K562 (cell line): ENCODE results near the gene CACNA1C. TPM values are rescaled to one million over a fixed set of nuclear protein-coding genes. Genes with fewer than 3 reads are reported as not detected.

Experiments used
- ATAC-seq: fragments of 200-7000 bp; cut with Tn5 transposase; 3 replicates; pipeline ENCODE4 v1.9.1; 2020; ENCODE audit warnings: moderate library complexity
- BruUV-seq: library from RNA; stranded (reverse); fragments of 400-500 nt; replicated peaks from 2 replicates; lab custom pipeline; 2021; lab: Mats Ljungman, UMichigan
- CTCF ChIA-PET: fragments of 300-600 bp; formaldehyde crosslinking; extraction: SDS; loops from one replicate; lab custom pipeline; 2021; ENCODE audit warnings: low intra/inter-chr PET ratio; lab: Yijun Ruan, JAX
- POLR2A ChIA-PET: fragments of 300-600, 350-650 bp; sonication (Branson Sonifier 250); formaldehyde crosslinking; extraction: SDS; loops from one replicate; lab custom pipeline; 2021; ENCODE audit warnings: antibody characterized with exemption, inconsistent platforms; lab: Yijun Ruan, JAX
- DNase-seq, 4 experiments: peaks; one replicate each; pipeline versions ENCODE4 v3.0.0 to v3.0.0-alpha.2; 2011 to 2018; ENCODE audit warnings: low spot score in 3 of 4, mixed read lengths in 3 of 4; ENCODE audit errors: extremely low read depth in 1 of 4
- FAIRE-seq: peaks from 2 replicates; lab custom pipeline; 2011; peaks lifted over from hg19 to GRCh38; lab: Jason Lieb, UNC
- H2AFZ ChIP-seq: 2 replicates; pipeline ENCODE4 v1.6.0; 2011; ENCODE audit warnings: low read depth, low read length, control low read depth, inconsistent platforms
- H3K27ac ChIP-seq: fragments of 200-600 bp; 3 replicates; pipeline ENCODE4 v1.8.0; 2011; ENCODE audit warnings: low read depth, mild to moderate bottlenecking, control low read depth, inconsistent platforms, low read length, moderate library complexity, mixed read lengths; ENCODE audit errors: extremely low read depth
- H3K27me3 ChIP-seq, 2 experiments: fragments of 300-600 bp in 1 of 2; 2 replicates in 1 of 2; 3 replicates in 1 of 2; pipeline versions ENCODE4 v1.6.0 to v1.8.0; 2011; ENCODE audit warnings: inconsistent platforms in 2 of 2, low read length in 2 of 2, mild to moderate bottlenecking in 1 of 2, mixed read lengths in 1 of 2, moderate library complexity in 1 of 2; ENCODE audit not compliant: control insufficient read depth in 2 of 2, insufficient read depth in 2 of 2
- H3K36me3 ChIP-seq: fragments of 300-600 bp; 3 replicates; pipeline ENCODE4 v1.8.0; 2011; ENCODE audit warnings: mild to moderate bottlenecking, low read length, inconsistent platforms; ENCODE audit not compliant: control insufficient read depth, insufficient read depth
- H3K4me1 ChIP-seq, 2 experiments: fragments of 200-600 bp in 1 of 2; replicated peaks in 1 of 2; 2 replicates in 1 of 2; 3 replicates in 1 of 2; pipeline versions ENCODE4 v1.5.1 to v1.8.0; 2011; ENCODE audit warnings: inconsistent platforms in 2 of 2, low read length in 2 of 2, mild to moderate bottlenecking in 1 of 2, mixed read lengths in 1 of 2, moderate library complexity in 1 of 2; ENCODE audit not compliant: control insufficient read depth in 2 of 2, insufficient read depth in 2 of 2
- H3K4me2 ChIP-seq: 2 replicates; pipeline ENCODE4 v1.6.1; 2011; ENCODE audit warnings: low read length, control low read depth, inconsistent platforms, mixed read lengths; ENCODE audit not compliant: insufficient read depth
- H3K4me3 ChIP-seq: fragments of 200-600 bp; sonication (generic), shearing (Covaris generic); 2 replicates; pipeline ENCODE4 v1.5.1; 2016; ENCODE audit warnings: control low read depth, inconsistent platforms
- H3K79me2 ChIP-seq: fragments of 200-600 bp; 3 replicates; pipeline ENCODE4 v1.8.0; 2011; ENCODE audit warnings: low read length, inconsistent platforms; ENCODE audit not compliant: control insufficient read depth, insufficient read depth
- H3K9ac ChIP-seq, 2 experiments: 2 replicates each; pipeline versions ENCODE4 v1.6.0 to v1.6.1; 2011; ENCODE audit warnings: low read depth in 2 of 2, low read length in 2 of 2, control low read depth in 1 of 2, inconsistent platforms in 1 of 2, mild to moderate bottlenecking in 1 of 2, mixed read lengths in 1 of 2; ENCODE audit not compliant: insufficient read depth in 1 of 2
- H3K9me1 ChIP-seq: one replicate; pipeline ENCODE4 v1.6.0; 2011; ENCODE audit warnings: inconsistent platforms, mild to moderate bottlenecking, low read length, moderate library complexity; ENCODE audit not compliant: control insufficient read depth, insufficient read depth
- H3K9me3 ChIP-seq: replicated peaks from 2 replicates; pipeline ENCODE4 v1.5.1; 2011; ENCODE audit warnings: low read depth, low read length, inconsistent platforms; ENCODE audit not compliant: control insufficient read depth, insufficient read depth
- H4K20me1 ChIP-seq: replicated peaks from 2 replicates; pipeline ENCODE4 v1.6.1; 2011; ENCODE audit warnings: low read length, inconsistent platforms, mixed read lengths; ENCODE audit not compliant: control insufficient read depth, insufficient read depth
- CBX8 ChIP-seq: fragments of 200-600 bp; sonication (generic); IDR thresholded peaks from 2 replicates; pipeline ENCODE4 v1.6.1; 2012; ENCODE audit warnings: borderline replicate concordance, mixed run types, low read depth, mild to moderate bottlenecking, moderate library complexity, mixed read lengths, low read length, control low read depth, inconsistent platforms; ENCODE audit not compliant: poor library complexity, severe bottlenecking; ENCODE audit errors: extremely low read depth
- CSDE1 ChIP-seq, 2 experiments: fragments of 450-650 bp; IDR thresholded peaks; 2 replicates each; pipeline ENCODE4 v1.6.1; 2016; ENCODE audit warnings: mild to moderate bottlenecking in 1 of 2
- MAFF ChIP-seq: IDR thresholded peaks from 2 replicates; pipeline ENCODE4 v1.6.1; 2012; ENCODE audit warnings: low read length, improper control_type of control experiment
- PCBP2 ChIP-seq: fragments of 200-400 bp; formaldehyde crosslinking; IDR thresholded peaks from 2 replicates; pipeline ENCODE4 v1.6.1; 2018; ENCODE audit warnings: low read length, low read depth, mild to moderate bottlenecking, moderate library complexity; ENCODE audit not compliant: poor library complexity, severe bottlenecking
- POLR2G ChIP-seq: fragments of 200-400 bp; formaldehyde crosslinking; IDR thresholded peaks from 2 replicates; pipeline ENCODE4 v1.6.1; 2017; ENCODE audit warnings: low read depth, mild to moderate bottlenecking, antibody characterized with exemption, low read length, moderate library complexity
- POU5F1 ChIP-seq: fragments of 150-350 bp; IDR thresholded peaks from 2 replicates; pipeline ENCODE4 v1.6.1; 2014; ENCODE audit warnings: borderline replicate concordance, low read length, low read depth, mild to moderate bottlenecking; ENCODE audit not compliant: partially characterized antibody
- SAFB2 ChIP-seq: fragments of 200-400 bp; formaldehyde crosslinking; IDR thresholded peaks from 2 replicates; pipeline ENCODE4 v1.6.1; 2018; ENCODE audit warnings: borderline replicate concordance, low read length, low read depth, moderate library complexity; ENCODE audit not compliant: severe bottlenecking
- SNIP1 ChIP-seq: fragments of 450-650 bp; IDR thresholded peaks from 2 replicates; pipeline ENCODE4 v1.7.1; 2017; ENCODE audit warnings: low read depth, mild to moderate bottlenecking
- ZNF133 ChIP-seq: fragments of 250-450 bp; sonication (Bioruptor Pico); IDR thresholded peaks from 2 replicates; pipeline ENCODE4 v1.4.0; 2020; ENCODE audit warnings: mild to moderate bottlenecking
- ZNF280A ChIP-seq: fragments of 450-650 bp; IDR thresholded peaks from 2 replicates; pipeline ENCODE4 v1.6.1; 2018; ENCODE audit warnings: mild to moderate bottlenecking, low read depth; ENCODE audit not compliant: partially characterized antibody
- ZNF609 ChIP-seq: sonication (generic); formaldehyde crosslinking; IDR thresholded peaks from 2 replicates; pipeline ENCODE4 v1.8.1; 2023; ENCODE audit warnings: missing genetic modification reagents, mild to moderate bottlenecking, borderline replicate concordance
- WGBS: fragments of 100-300 bp; shearing (Covaris generic); methylation state at CpG from one replicate; pipeline ENCODE4 v1.1.6; 2016; ENCODE audit warnings: low coverage, mixed read lengths; ENCODE audit not compliant: insufficient coverage; ENCODE audit errors: missing lambda C conversion rate; 5-methylcytosine and 5-hydroxymethylcytosine counted together
- in situ Hi-C: fragments of 300-500 bp; cut with MboI; formaldehyde crosslinking; loops from 4 replicates; pipeline ENCODE4 v1.15.0; 2018; ENCODE audit warnings: inconsistent platforms, mixed read lengths
- intact Hi-C: fragments of 100-400 bp; cut with micrococcal nuclease; formaldehyde crosslinking; loops from 2 replicates; pipeline ENCODE4 v1.14.2; 2022
- polyA plus RNA-seq, 8 experiments: library from polyadenylated mRNA; depleted of rRNA in 4 of 8; stranded (reverse) in 5 of 8; unstranded in 3 of 8; fragments of >200 nt; fragmentation: Nextera tagmentation in 2 of 8; fragmentation: Illumina TruSeq in 1 of 8; extraction: Ambion mirVana in 2 of 8; extraction: Trizol in 1 of 8; gene quantifications; 2 replicates each; pipeline versions ENCODE4 v1.2.1 to v1.2.3, GENCODE V29; 2011 to 2014; ENCODE audit warnings: inconsistent platforms in 1 of 8, missing spikeins in 1 of 8
- total RNA-seq, 7 experiments: library from RNA; depleted of rRNA in 6 of 7; stranded (reverse); fragments of >200 nt in 6 of 7; fragmentation: Illumina TruSeq in 2 of 7; extraction: Trizol in 2 of 7; gene quantifications; 2 replicates each; pipeline versions ENCODE4 v1.2.1 to v1.2.3, GENCODE V29; 2011 to 2021; ENCODE audit warnings: low replicate concordance in 1 of 7

The CACNA1C gene
- total and polyA plus RNA-seq, 9 of the 15 experiments (the other 6 are each of a cell fraction or from before 2014, with no cell fraction given): not detected

- Histone ChIP-seq H3K4me3 (no peak overlapping the region), H3K27me3 (no peaks in the 10 kb centered on the region), H3K36me3 (no peaks in the 10 kb centered on the region), H3K9me3 (no peaks in the 10 kb centered on the region), H4K20me1 (no peaks in the 10 kb centered on the region), H3K4me2 (no peak overlapping the region), H3K4me1 (no peaks in the 10 kb centered on the region), H3K9me1 (no peaks in the 10 kb centered on the region), H3K27ac (no peak overlapping the region), H3K79me2 (no peaks in the 10 kb centered on the region), H3K9ac (no peak overlapping the region), H2AFZ (no peak overlapping the region)
- ChIA-PET POLR2A (no interaction called here), CTCF (no interaction called here)
- intact Hi-C loops (no loop called here), in situ Hi-C loops (no loop called here)
- DNase-seq (no peak), FAIRE-seq (no peak), ATAC-seq (no peak)
- WGBS: 0% methylated on average over 2 of the region's 2 CpGs
- no peak for TF ChIP-seq SNIP1
- no peak for TF ChIP-seq ZNF280A
- no peak for TF ChIP-seq SAFB2
- no peak for TF ChIP-seq POU5F1
- no peak for TF ChIP-seq PCBP2
- no peak for TF ChIP-seq POLR2G
- TF ChIP-seq CSDE1 (IDR thresholded peaks at IDR 0.05): no peak
- TF ChIP-seq CBX8: no peak
- TF ChIP-seq ZNF609 (CRISPR knock-in tag): no peak
- TF ChIP-seq MAFF: no peak
- no peak for TF ChIP-seq ZNF133 (CRISPR knock-in tag)
- BruUV-seq: no TSS peak
These were observed 169.9 kb downstream of the CACNA1C start for GRCh38 chr12:2222691-2223090.
